B cell (primary cell): ENCODE data around the gene NONO. TPM values are rescaled to one million over a fixed set of nuclear protein-coding genes. Genes with fewer than 3 reads are reported as not detected.

Source experiments
- ATAC-seq: fragments of 200-7000 bp; cut with Tn5 transposase; one replicate; pipeline ENCODE4 v1.10.0; 2021; ENCODE audit warnings: low read depth, mild to moderate bottlenecking, moderate number of reproducible peaks, moderate library complexity
- CTCF ChIA-PET: fragments of 350-600 bp; sonication (Branson Sonifier 250); formaldehyde crosslinking; loops from one replicate; lab custom pipeline; 2021; ENCODE audit warnings: antibody characterized with exemption, inconsistent platforms; lab: Charles Lee
- POLR2A ChIA-PET: fragments of 350-600 bp; sonication (Branson Sonifier 250); formaldehyde crosslinking; loops from one replicate; lab custom pipeline; 2021; ENCODE audit warnings: antibody characterized with exemption; lab: Charles Lee
- DNase-seq: peaks from one replicate; pipeline ENCODE4 v3.0.0; 2013
- H2AFZ ChIP-seq: 2 replicates; pipeline ENCODE4 v1.6.1; 2012; ENCODE audit warnings: mild to moderate bottlenecking, low read depth, low read length; ENCODE audit not compliant: insufficient read depth, poor library complexity, severe bottlenecking
- H3K27ac ChIP-seq, 2 donors: 1 replicate in 1 of 2; 2 replicates in 1 of 2; pipeline ENCODE4 v1.5.1; 2012 to 2013; ENCODE audit warnings: low read length in 2 of 2, mild to moderate bottlenecking in 2 of 2, moderate library complexity in 1 of 2
- H3K27me3 ChIP-seq, 4 experiments: fragments of 200-600 bp in 1 of 4; sonication (generic) in 1 of 4; replicated peaks in 1 of 4; 1 replicate in 2 of 4; 2 replicates in 2 of 4; pipeline versions ENCODE4 v1.6.1 to v1.7.0; 2013 to 2016; ENCODE audit warnings: low read length in 3 of 4, mild to moderate bottlenecking in 2 of 4, mixed read lengths in 1 of 4, moderate library complexity in 1 of 4; ENCODE audit not compliant: insufficient read depth in 4 of 4, control insufficient read depth in 3 of 4; ENCODE audit errors: control extremely low read depth in 1 of 4
- H3K36me3 ChIP-seq, 2 experiments: replicated peaks in 1 of 2; 1 replicate in 1 of 2; 2 replicates in 1 of 2; pipeline versions ENCODE4 v1.6.1 to v1.7.1; 2013; ENCODE audit warnings: low read length in 1 of 2; ENCODE audit not compliant: insufficient read depth in 2 of 2, control insufficient read depth in 1 of 2; ENCODE audit errors: control extremely low read depth in 1 of 2, extremely low read depth in 1 of 2
- H3K4me1 ChIP-seq, 2 donors: fragments of 200-600 bp in 1 of 2; sonication (generic) in 1 of 2; 1 replicate in 1 of 2; 2 replicates in 1 of 2; pipeline versions ENCODE4 v1.5.1 to v1.6.1; 2013 to 2017; ENCODE audit warnings: low read length in 2 of 2; ENCODE audit not compliant: control insufficient read depth in 2 of 2, insufficient read depth in 2 of 2
- H3K4me2 ChIP-seq: replicated peaks from 2 replicates; pipeline ENCODE3; 2012; ENCODE audit warnings: mild to moderate bottlenecking, low read depth, low read length; ENCODE audit not compliant: poor library complexity, severe bottlenecking
- H3K4me3 ChIP-seq, 5 experiments: fragments of 200-600 bp in 1 of 5; sonication (generic) in 1 of 5; 1 replicate in 3 of 5; 2 replicates in 2 of 5; pipeline versions ENCODE4 v1.5.1 to v1.7.0; 2011 to 2016; ENCODE audit warnings: low read length in 4 of 5, mild to moderate bottlenecking in 4 of 5, low read depth in 2 of 5, control low read depth in 1 of 5, moderate library complexity in 1 of 5; ENCODE audit not compliant: insufficient read depth in 1 of 5; ENCODE audit errors: control extremely low read depth in 1 of 5, extremely low read depth in 1 of 5
- H3K79me2 ChIP-seq: fragments of 200-600 bp; sonication (generic); one replicate; pipeline ENCODE4 v1.6.0; 2016; ENCODE audit warnings: low read length; ENCODE audit not compliant: control insufficient read depth, insufficient read depth
- H3K9ac ChIP-seq: fragments of 200-600 bp; sonication (generic); 2 replicates; pipeline ENCODE4 v1.6.1; 2017; ENCODE audit warnings: mild to moderate bottlenecking, low read length, moderate library complexity
- H3K9me3 ChIP-seq, 3 donors: one replicate each; pipeline versions ENCODE4 v1.6.1 to v1.7.1; 2013; ENCODE audit warnings: low read length in 2 of 3; ENCODE audit not compliant: control insufficient read depth in 2 of 3, insufficient read depth in 1 of 3; ENCODE audit errors: control extremely low read depth in 1 of 3
- H4K20me1 ChIP-seq: 2 replicates; pipeline ENCODE4 v1.6.0; 2012; ENCODE audit warnings: mild to moderate bottlenecking, low read length; ENCODE audit not compliant: insufficient read depth, control insufficient read depth, poor library complexity, severe bottlenecking
- H3K27ac Mint-ChIP-seq: one replicate; pipeline ENCODE4 v1.8.0; 2021; ENCODE audit warnings: mixed read lengths
- H3K27me3 Mint-ChIP-seq: one replicate; pipeline ENCODE4 v1.8.0; 2021; ENCODE audit warnings: mixed read lengths
- H3K4me1 Mint-ChIP-seq: one replicate; pipeline ENCODE4 v1.8.0; 2021; ENCODE audit warnings: mixed read lengths
- H3K4me3 Mint-ChIP-seq: one replicate; pipeline ENCODE4 v1.8.0; 2021; ENCODE audit warnings: mixed read lengths
- H3K9me3 Mint-ChIP-seq: one replicate; pipeline ENCODE4 v1.8.0; 2022; ENCODE audit warnings: mixed read lengths; ENCODE audit not compliant: insufficient read depth
- CTCF ChIP-seq: fragments of 200-600 bp; IDR thresholded peaks from one replicate; pipeline ENCODE4 v1.8.0; 2022; ENCODE audit warnings: antibody characterized with exemption, mild to moderate bottlenecking
- EZH2 ChIP-seq: IDR thresholded peaks from 2 replicates; pipeline ENCODE4 v1.6.1; 2012; ENCODE audit warnings: borderline replicate concordance, low read depth, mild to moderate bottlenecking, moderate library complexity, low read length; ENCODE audit not compliant: insufficient read depth, poor library complexity, severe bottlenecking
- WGBS: methylation state at CpG from one replicate; pipeline ENCODE4 v1.1.5; 2013; ENCODE audit warnings: missing lambda C conversion rate; ENCODE audit not compliant: insufficient coverage; 5-methylcytosine and 5-hydroxymethylcytosine counted together
- intact Hi-C: fragments of 100-400 bp; cut with micrococcal nuclease; formaldehyde crosslinking; loops from one replicate; pipeline ENCODE4 v1.10.0; 2022
- polyA plus RNA-seq: library from polyadenylated mRNA; depleted of rRNA; stranded (reverse); fragments of >200 nt; gene quantifications from 2 replicates; pipeline ENCODE4 v1.2.3, GENCODE V29; 2012
- total RNA-seq, 2 donors: library from RNA; stranded (reverse); fragments of 120-200 nt in 1 of 2; gene quantifications; 1 replicate in 1 of 2; 2 replicates in 1 of 2; pipeline versions ENCODE4 v1.2.3 to v1.2.4, GENCODE V29; 2013 to 2022

The NONO gene
- total and polyA plus RNA-seq, 2 donors (not counting 1 experiment from before 2014, with no cell fraction given) = 112 to 286 TPM

GRCh38 chrX:71302461-71303213 is 19.2 kb downstream of the NONO start:
- ATAC-seq (no peak), DNase-seq (no peak)
- no peak overlapping the region for H3K4me3 Mint-ChIP-seq
- WGBS = 100% methylated on average over 2 of the region's 5 CpGs
- Histone ChIP-seq H3K4me1 (no peaks in the 10 kb centered on the region), H3K36me3 (peaks cover 0 to 16% of the 10 kb centered on the region in 2 experiments), H3K9me3 (no peaks in the 10 kb centered on the region), H3K9ac (no peak overlapping the region), H3K79me2 (no peaks in the 10 kb centered on the region), H4K20me1 (no peaks in the 10 kb centered on the region), H3K4me2 (no peak overlapping the region), H3K27me3 (no peaks in the 10 kb centered on the region), H3K27ac (no peak overlapping the region), H2AFZ (no peak overlapping the region), H3K4me3 (no peak overlapping the region)
- ChIA-PET POLR2A (no interaction called here), CTCF (no interaction called here)
- no peaks in the 10 kb centered on the region for H3K4me1 Mint-ChIP-seq
- intact Hi-C loops = no loop called here
- no peaks in the 10 kb centered on the region for H3K9me3 Mint-ChIP-seq
- TF ChIP-seq CTCF (no peak), EZH2 (no peak)
- no peaks in the 10 kb centered on the region for H3K27me3 Mint-ChIP-seq
- no peak overlapping the region for H3K27ac Mint-ChIP-seq

- CTCF ChIA-PET = no interaction called here
- Histone ChIP-seq H2AFZ (no peak overlapping the region), H3K4me3 (no peak overlapping the region), H3K27me3 (no peaks in the 10 kb centered on the region), H3K4me2 (no peak overlapping the region), H3K27ac (no peak overlapping the region), H4K20me1 (no peaks in the 10 kb centered on the region), H3K9ac (no peak overlapping the region), H3K79me2 (no peaks in the 10 kb centered on the region), H3K36me3 (peaks cover 0 to 2% of the 10 kb centered on the region in 2 experiments), H3K4me1 (no peaks in the 10 kb centered on the region), H3K9me3 (no peaks in the 10 kb centered on the region)
- no peaks in the 10 kb centered on the region for H3K4me1 Mint-ChIP-seq
- no peaks in the 10 kb centered on the region for H3K9me3 Mint-ChIP-seq
- H3K27me3 Mint-ChIP-seq = no peaks in the 10 kb centered on the region
- no peak for ATAC-seq
- POLR2A ChIA-PET = interaction anchor here (0.7 to 0.9 kb wide), 2 partner anchors 13 to 21 kb away, joined by 3 to 12 read pairs; partner anchors contain the start of gene NONO
- DNase-seq = no peak
- intact Hi-C loops = no loop called here
- H3K27ac Mint-ChIP-seq = no peak overlapping the region
- WGBS = no CpG with 5 or more reads among the region's 2 CpGs
- TF ChIP-seq EZH2 (no peak), CTCF (no peak)
- H3K4me3 Mint-ChIP-seq = no peak overlapping the region
Observed at GRCh38 chrX:71304561-71304960, 21.1 kb downstream of the NONO start.
